Immature natural killer cell (primary cell): ENCODE measurements around the gene CALN1. TPM values are rescaled to one million over a fixed set of nuclear protein-coding genes. Genes with fewer than 3 reads are reported as not detected.
"Not testable (repeated sequence)": the region's sequence is repeated elsewhere in the genome, so short reads cannot be mapped to it uniquely, and the experiment has no call there.

ENCODE experiments used
- DNase-seq, 3 donors: peaks; one replicate each; pipeline ENCODE4 v3.0.0; 2022; ENCODE audit warnings: mixed read lengths in 1 of 3
- H3K27ac Mint-ChIP-seq, 6 donors: one replicate each; pipeline ENCODE4 v1.8.0; 2020; ENCODE audit warnings: mixed read lengths in 6 of 6, mild to moderate bottlenecking in 5 of 6, inconsistent platforms in 4 of 6, moderate library complexity in 3 of 6
- H3K27me3 Mint-ChIP-seq, 3 donors: one replicate each; pipeline ENCODE4 v1.8.0; 2020 to 2021; ENCODE audit warnings: low read depth in 3 of 3, mild to moderate bottlenecking in 3 of 3, mixed read lengths in 3 of 3, moderate library complexity in 3 of 3, inconsistent platforms in 1 of 3
- H3K36me3 Mint-ChIP-seq, 3 donors: one replicate each; pipeline ENCODE4 v1.8.0; 2020; ENCODE audit warnings: mixed read lengths in 3 of 3, inconsistent platforms in 2 of 3, mild to moderate bottlenecking in 2 of 3
- H3K4me1 Mint-ChIP-seq, 2 donors: one replicate each; pipeline ENCODE4 v1.8.0; 2020; ENCODE audit warnings: inconsistent platforms in 2 of 2, mild to moderate bottlenecking in 2 of 2, mixed read lengths in 2 of 2, moderate library complexity in 1 of 2
- H3K4me3 Mint-ChIP-seq, 5 donors: one replicate each; pipeline ENCODE4 v1.8.0; 2020; ENCODE audit warnings: mild to moderate bottlenecking in 5 of 5, mixed read lengths in 5 of 5, inconsistent platforms in 3 of 5, moderate library complexity in 3 of 5
- H3K9me3 Mint-ChIP-seq, 6 donors: one replicate each; pipeline ENCODE4 v1.8.0; 2020; ENCODE audit warnings: mild to moderate bottlenecking in 6 of 6, mixed read lengths in 6 of 6, inconsistent platforms in 4 of 6, moderate library complexity in 3 of 6
- polyA plus RNA-seq, 3 donors: library from polyadenylated mRNA; unstranded; fragments of 300-500 nt; fragmentation: Illumina TruSeq; gene quantifications; one replicate each; pipeline ENCODE4 v1.2.3, GENCODE V29; 2021

The CALN1 gene
- polyA plus RNA-seq, 3 donors from 2014 or later = not detected

GRCh38 chr7:71829515-71829914, 582.6 kb downstream of the CALN1 start:
- H3K27ac Mint-ChIP-seq = no peak overlapping the region
- no peaks in the 10 kb centered on the region for H3K4me1 Mint-ChIP-seq
- DNase-seq = no peak
- H3K9me3 Mint-ChIP-seq = peaks cover 0 to 14% (median 6%) of the 10 kb centered on the region in 6 donors
- H3K36me3 Mint-ChIP-seq = no peaks in the 10 kb centered on the region
- no peak overlapping the region for H3K4me3 Mint-ChIP-seq
- no peaks in the 10 kb centered on the region for H3K27me3 Mint-ChIP-seq

GRCh38 chr7:71828361-71828760, 583.8 kb downstream of the CALN1 start:
- Mint-ChIP-seq H3K36me3 (no peaks in the 10 kb centered on the region), H3K27ac (no peak overlapping the region), H3K4me1 (no peaks in the 10 kb centered on the region), H3K9me3 (peaks cover 2 to 22% (median 8%) of the 10 kb centered on the region in 6 donors), H3K27me3 (no peaks in the 10 kb centered on the region), H3K4me3 (no peak overlapping the region)
- no peak for DNase-seq

GRCh38 chr7:71826141-71826540, 586.0 kb downstream of the CALN1 start:
- DNase-seq = no peak
- Mint-ChIP-seq H3K27me3 (no peaks in the 10 kb centered on the region), H3K4me1 (no peaks in the 10 kb centered on the region), H3K36me3 (no peaks in the 10 kb centered on the region), H3K27ac (no peak overlapping the region), H3K4me3 (no peak overlapping the region), H3K9me3 (peaks cover 2 to 20% (median 8%) of the 10 kb centered on the region in 6 donors)

GRCh38 chr7:71824006-71824760, 588.0 kb downstream of the CALN1 start:
- no peak for DNase-seq
- H3K9me3 Mint-ChIP-seq = peaks cover 2 to 28% (median 13%) of the 10 kb centered on the region in 6 donors
- no peak overlapping the region for H3K4me3 Mint-ChIP-seq
- H3K36me3 Mint-ChIP-seq = no peaks in the 10 kb centered on the region
- peaks cover 0 to 2% (median 0%) of the 10 kb centered on the region in 3 donors for H3K27me3 Mint-ChIP-seq
- no peaks in the 10 kb centered on the region for H3K4me1 Mint-ChIP-seq
- H3K27ac Mint-ChIP-seq = no peak overlapping the region

GRCh38 chr7:71822406-71822805, 589.7 kb downstream of the CALN1 start:
- peaks cover 2 to 28% (median 12%) of the 10 kb centered on the region in 6 donors for H3K9me3 Mint-ChIP-seq
- H3K4me3 Mint-ChIP-seq, H3K27me3 Mint-ChIP-seq, H3K4me1 Mint-ChIP-seq, H3K27ac Mint-ChIP-seq, DNase-seq, H3K36me3 Mint-ChIP-seq: not testable (repeated sequence)

GRCh38 chr7:71817916-71818315, 594.2 kb downstream of the CALN1 start:
- H3K27me3 Mint-ChIP-seq = peaks cover 1 to 3% (median 2%) of the 10 kb centered on the region in 3 donors
- H3K27ac Mint-ChIP-seq = no peak overlapping the region
- peaks cover 0 to 16% (median 9%) of the 10 kb centered on the region in 6 donors for H3K9me3 Mint-ChIP-seq
- no peak overlapping the region for H3K4me3 Mint-ChIP-seq
- DNase-seq = no peak
- H3K4me1 Mint-ChIP-seq = no peaks in the 10 kb centered on the region
- H3K36me3 Mint-ChIP-seq = no peaks in the 10 kb centered on the region

- no peak for DNase-seq
- H3K4me1 Mint-ChIP-seq = no peaks in the 10 kb centered on the region
- H3K9me3 Mint-ChIP-seq = peaks cover 4 to 19% (median 10%) of the 10 kb centered on the region in 6 donors
- no peak overlapping the region for H3K4me3 Mint-ChIP-seq
- no peaks in the 10 kb centered on the region for H3K36me3 Mint-ChIP-seq
- H3K27ac Mint-ChIP-seq = no peak overlapping the region
- peaks cover 2 to 5% (median 3%) of the 10 kb centered on the region in 3 donors for H3K27me3 Mint-ChIP-seq
Measured at GRCh38 chr7:71808115-71808514, 604.0 kb downstream of the CALN1 start.

- no peak overlapping the region for H3K4me3 Mint-ChIP-seq
- H3K4me1 Mint-ChIP-seq = no peaks in the 10 kb centered on the region
- DNase-seq = no peak
- H3K9me3 Mint-ChIP-seq = peaks cover 6 to 23% (median 12%) of the 10 kb centered on the region in 6 donors
- H3K27me3 Mint-ChIP-seq = peaks cover 0 to 3% (median 3%) of the 10 kb centered on the region in 3 donors
- H3K36me3 Mint-ChIP-seq = no peaks in the 10 kb centered on the region
- H3K27ac Mint-ChIP-seq = no peak overlapping the region
Measured at GRCh38 chr7:71804256-71804655, 607.9 kb downstream of the CALN1 start.

- Mint-ChIP-seq H3K36me3 (no peaks in the 10 kb centered on the region), H3K27me3 (peaks cover 0 to 3% (median 3%) of the 10 kb centered on the region in 3 donors), H3K4me1 (no peaks in the 10 kb centered on the region), H3K4me3 (no peak overlapping the region), H3K9me3 (peaks cover 6 to 22% (median 10%) of the 10 kb centered on the region in 6 donors), H3K27ac (no peak overlapping the region)
- DNase-seq = no peak
Measured at GRCh38 chr7:71801976-71802375, 610.2 kb downstream of the CALN1 start.

GRCh38 chr7:71800321-71800720, 611.8 kb downstream of the CALN1 start:
- H3K4me1 Mint-ChIP-seq = no peaks in the 10 kb centered on the region
- H3K4me3 Mint-ChIP-seq = no peak overlapping the region
- no peak overlapping the region for H3K27ac Mint-ChIP-seq
- no peak for DNase-seq
- no peaks in the 10 kb centered on the region for H3K36me3 Mint-ChIP-seq
- H3K9me3 Mint-ChIP-seq = peaks cover 0 to 10% (median 3%) of the 10 kb centered on the region in 6 donors
- peaks cover 0 to 3% (median 2%) of the 10 kb centered on the region in 3 donors for H3K27me3 Mint-ChIP-seq

GRCh38 chr7:71795410-71795809, 616.7 kb downstream of the CALN1 start:
- H3K4me1 Mint-ChIP-seq = no peaks in the 10 kb centered on the region
- peaks cover 0 to 16% (median 3%) of the 10 kb centered on the region in 6 donors for H3K9me3 Mint-ChIP-seq
- no peaks in the 10 kb centered on the region for H3K36me3 Mint-ChIP-seq
- H3K27ac Mint-ChIP-seq = no peak overlapping the region
- peaks cover 0 to 3% (median 2%) of the 10 kb centered on the region in 3 donors for H3K27me3 Mint-ChIP-seq
- no peak overlapping the region for H3K4me3 Mint-ChIP-seq
- DNase-seq = no peak

GRCh38 chr7:71793251-71793650, 618.9 kb downstream of the CALN1 start:
- no peak overlapping the region for H3K27ac Mint-ChIP-seq
- H3K9me3 Mint-ChIP-seq = peaks cover 0 to 27% (median 5%) of the 10 kb centered on the region in 6 donors

GRCh38 chr7:71787513-71787912, 624.6 kb downstream of the CALN1 start:
- no peak for DNase-seq
- Mint-ChIP-seq H3K36me3 (peaks cover 0 to 3% (median 0%) of the 10 kb centered on the region in 3 donors), H3K27ac (no peak overlapping the region), H3K4me1 (no peaks in the 10 kb centered on the region), H3K4me3 (no peak overlapping the region), H3K27me3 (peaks cover 0 to 6% (median 3%) of the 10 kb centered on the region in 3 donors), H3K9me3 (peaks cover 6 to 42% (median 12%) of the 10 kb centered on the region in 6 donors)

More at GRCh38 chr7:71793251-71793650, 618.9 kb downstream of the CALN1 start:
- H3K27me3 Mint-ChIP-seq = peaks cover 0 to 4% (median 3%) of the 10 kb centered on the region in 3 donors
- no peaks in the 10 kb centered on the region for H3K4me1 Mint-ChIP-seq
- H3K4me3 Mint-ChIP-seq = no peak overlapping the region
- DNase-seq = no peak
- peaks cover 0 to 3% (median 0%) of the 10 kb centered on the region in 3 donors for H3K36me3 Mint-ChIP-seq

- Mint-ChIP-seq H3K9me3 (peaks cover 7 to 35% (median 10%) of the 10 kb centered on the region in 6 donors), H3K4me1 (no peaks in the 10 kb centered on the region), H3K4me3 (no peak overlapping the region), H3K36me3 (peaks cover 0 to 3% (median 0%) of the 10 kb centered on the region in 3 donors), H3K27ac (no peak overlapping the region), H3K27me3 (peaks cover 0 to 3% (median 3%) of the 10 kb centered on the region in 3 donors)
- no peak for DNase-seq
Measured at GRCh38 chr7:71785216-71785615, 626.9 kb downstream of the CALN1 start.
